Transverse colon (tissue), 3 donors: ENCODE measurements around the gene CCDC178.
A peak's percentile ranks its signal among the peaks of the same experiment; 100 is the strongest.

Experiments
- EP300 ChIP-seq: sonication (generic); formaldehyde crosslinking; IDR thresholded peaks from one replicate; pipeline ENCODE4 v1.6.1; 2017; ENCODE audit warnings: antibody characterized with exemption, low read depth
- POLR2A ChIP-seq: fragments of 450-650 bp; IDR thresholded peaks from one replicate; pipeline ENCODE4 v1.6.1; 2016; ENCODE audit warnings: antibody characterized with exemption, mild to moderate bottlenecking, moderate library complexity
- TF ChIP-seq, protein P1 (sequence below), 5 experiments: fragments of 200-600 bp in 3 of 5; fragments of 450-650 bp in 2 of 5; sonication (generic) in 3 of 5; IDR thresholded peaks; 1 replicate in 2 of 5; 2 replicates in 3 of 5; pipeline ENCODE4 v1.5.1; 2016 to 2017; ENCODE audit warnings: antibody characterized with exemption in 5 of 5, inconsistent platforms in 3 of 5, mild to moderate bottlenecking in 2 of 5, moderate library complexity in 1 of 5

DNA sequence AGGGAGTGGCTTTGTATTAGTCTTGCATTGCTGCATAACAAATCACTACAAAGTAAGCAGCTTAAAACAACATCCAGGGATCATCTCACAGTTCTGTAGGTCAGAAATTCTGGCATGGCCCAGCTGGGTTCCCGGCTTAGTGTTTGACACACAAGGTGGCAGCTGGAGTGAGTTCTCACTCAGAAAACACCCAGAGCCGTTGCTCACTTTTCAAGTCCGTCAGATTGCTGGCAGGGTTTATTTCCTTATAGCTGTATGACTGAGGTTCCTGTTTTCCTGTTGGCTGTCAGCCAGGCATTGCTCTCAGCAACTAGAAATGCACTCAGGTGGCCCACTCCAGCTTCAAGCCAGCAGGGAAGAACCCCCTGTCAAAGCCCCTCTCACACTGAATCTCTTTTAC lies 324.1 kb downstream of the CCDC178 start:
- TF ChIP-seq, protein P1, sequence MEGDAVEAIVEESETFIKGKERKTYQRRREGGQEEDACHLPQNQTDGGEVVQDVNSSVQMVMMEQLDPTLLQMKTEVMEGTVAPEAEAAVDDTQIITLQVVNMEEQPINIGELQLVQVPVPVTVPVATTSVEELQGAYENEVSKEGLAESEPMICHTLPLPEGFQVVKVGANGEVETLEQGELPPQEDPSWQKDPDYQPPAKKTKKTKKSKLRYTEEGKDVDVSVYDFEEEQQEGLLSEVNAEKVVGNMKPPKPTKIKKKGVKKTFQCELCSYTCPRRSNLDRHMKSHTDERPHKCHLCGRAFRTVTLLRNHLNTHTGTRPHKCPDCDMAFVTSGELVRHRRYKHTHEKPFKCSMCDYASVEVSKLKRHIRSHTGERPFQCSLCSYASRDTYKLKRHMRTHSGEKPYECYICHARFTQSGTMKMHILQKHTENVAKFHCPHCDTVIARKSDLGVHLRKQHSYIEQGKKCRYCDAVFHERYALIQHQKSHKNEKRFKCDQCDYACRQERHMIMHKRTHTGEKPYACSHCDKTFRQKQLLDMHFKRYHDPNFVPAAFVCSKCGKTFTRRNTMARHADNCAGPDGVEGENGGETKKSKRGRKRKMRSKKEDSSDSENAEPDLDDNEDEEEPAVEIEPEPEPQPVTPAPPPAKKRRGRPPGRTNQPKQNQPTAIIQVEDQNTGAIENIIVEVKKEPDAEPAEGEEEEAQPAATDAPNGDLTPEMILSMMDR (IDR thresholded peaks at IDR 0.05): no peak
- TF ChIP-seq POLR2A: peak; percentile 16
- no peak for TF ChIP-seq EP300
